ENCODE data around the gene GOLGA8J.

DNA sequence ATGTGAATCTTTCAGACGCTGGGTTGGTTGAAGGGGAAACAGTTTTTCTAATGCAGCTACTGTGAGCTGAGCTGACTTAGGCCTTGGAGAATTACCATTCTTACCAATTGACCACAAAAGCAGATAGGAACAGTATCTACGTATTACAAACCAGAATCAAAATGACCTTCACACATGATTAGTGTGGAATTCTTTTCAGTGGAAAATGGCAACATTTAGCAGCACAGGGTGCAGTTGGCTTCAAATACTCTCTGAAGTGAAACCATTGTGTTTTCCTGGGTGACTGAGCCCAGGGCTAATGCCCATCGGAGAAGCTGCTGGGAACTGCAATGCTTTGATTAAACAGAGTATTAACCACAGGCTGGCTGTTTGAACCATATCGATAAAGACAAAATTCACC lies 40.2 kb upstream of the GOLGA8J start:
- no peak for TF ChIP-seq EP300 (IDR thresholded peaks at IDR 0.05)
- TF ChIP-seq, protein P1, sequence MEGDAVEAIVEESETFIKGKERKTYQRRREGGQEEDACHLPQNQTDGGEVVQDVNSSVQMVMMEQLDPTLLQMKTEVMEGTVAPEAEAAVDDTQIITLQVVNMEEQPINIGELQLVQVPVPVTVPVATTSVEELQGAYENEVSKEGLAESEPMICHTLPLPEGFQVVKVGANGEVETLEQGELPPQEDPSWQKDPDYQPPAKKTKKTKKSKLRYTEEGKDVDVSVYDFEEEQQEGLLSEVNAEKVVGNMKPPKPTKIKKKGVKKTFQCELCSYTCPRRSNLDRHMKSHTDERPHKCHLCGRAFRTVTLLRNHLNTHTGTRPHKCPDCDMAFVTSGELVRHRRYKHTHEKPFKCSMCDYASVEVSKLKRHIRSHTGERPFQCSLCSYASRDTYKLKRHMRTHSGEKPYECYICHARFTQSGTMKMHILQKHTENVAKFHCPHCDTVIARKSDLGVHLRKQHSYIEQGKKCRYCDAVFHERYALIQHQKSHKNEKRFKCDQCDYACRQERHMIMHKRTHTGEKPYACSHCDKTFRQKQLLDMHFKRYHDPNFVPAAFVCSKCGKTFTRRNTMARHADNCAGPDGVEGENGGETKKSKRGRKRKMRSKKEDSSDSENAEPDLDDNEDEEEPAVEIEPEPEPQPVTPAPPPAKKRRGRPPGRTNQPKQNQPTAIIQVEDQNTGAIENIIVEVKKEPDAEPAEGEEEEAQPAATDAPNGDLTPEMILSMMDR (IDR thresholded peaks at IDR 0.05): no peak
- no peak for TF ChIP-seq POLR2AphosphoS5 (IDR thresholded peaks at IDR 0.05)
- no peak for TF ChIP-seq POLR2A (IDR thresholded peaks at IDR 0.05)
